Left lung (tissue), 10 donors: ENCODE data around the gene METTL1. TPM values are rescaled to one million over a fixed set of nuclear protein-coding genes. Genes with fewer than 3 reads are reported as not detected.

ENCODE experiments used
- ATAC-seq: fragments of 200-7000 bp; cut with Tn5 transposase; one replicate; pipeline ENCODE4 v1.9.1; 2020; ENCODE audit warnings: moderate library complexity
- DNase-seq, 4 donors: peaks; one replicate each; pipeline ENCODE4 v3.0.0-alpha.2; 2013 to 2020
- H3K27ac ChIP-seq, 2 donors: fragments of 200-600 bp; sonication (generic) in 1 of 2; one replicate each; pipeline versions ENCODE4 v1.5.0 to v1.8.0; 2020 to 2021
- H3K27me3 ChIP-seq, 2 donors: fragments of 200-600 bp; sonication (generic) in 1 of 2; one replicate each; pipeline versions ENCODE4 v1.5.0 to v1.8.0; 2020 to 2021
- H3K36me3 ChIP-seq, 2 donors: fragments of 200-600 bp; sonication (generic) in 1 of 2; one replicate each; pipeline versions ENCODE4 v1.5.0 to v1.8.0; 2020 to 2021
- H3K4me1 ChIP-seq, 2 donors: fragments of 200-600 bp; one replicate each; pipeline ENCODE4 v1.8.0; 2021
- H3K4me3 ChIP-seq, 2 donors: fragments of 200-600 bp; sonication (generic) in 1 of 2; one replicate each; pipeline versions ENCODE4 v1.5.0 to v1.8.0; 2020 to 2021; ENCODE audit warnings: mild to moderate bottlenecking in 1 of 2
- H3K9me3 ChIP-seq, 2 donors: fragments of 200-600 bp; sonication (generic) in 1 of 2; one replicate each; pipeline versions ENCODE4 v1.5.0 to v1.8.0; 2020 to 2021
- CTCF ChIP-seq, 2 donors: fragments of 200-600 bp; sonication (generic) in 1 of 2; IDR thresholded peaks; one replicate each; pipeline versions ENCODE4 v1.5.0 to v1.8.0; 2021; ENCODE audit warnings: antibody characterized with exemption in 2 of 2
- intact Hi-C, 2 donors: fragments of 100-400 bp; cut with DNase I; formaldehyde crosslinking; loops; one replicate each; pipeline versions ENCODE4 v1.11.2 to v1.14.2; 2022
- polyA plus RNA-seq, 6 donors: library from polyadenylated mRNA; unstranded; fragments of 120-200 nt; gene quantifications; one replicate each; pipeline ENCODE4 v1.2.1, GENCODE V29; 2013; ENCODE audit not compliant: insufficient read length in 6 of 6
- total RNA-seq, 2 donors: library from RNA; stranded (reverse); fragmentation: NEBNext Ultra II Directional; extraction: Animal tissue kit (Norgen Biotek cat#: 25700); gene quantifications; one replicate each; pipeline ENCODE4 v1.2.1, GENCODE V29; 2021
- donor health status: DM: no; HTN: yes; CAD: no.
- donor health status: DM: no; HTN: no; CAD: no.

The METTL1 gene
- total and polyA plus RNA-seq, 8 donors: 17.3 to 40.2 (median 30.6) TPM

DNA sequence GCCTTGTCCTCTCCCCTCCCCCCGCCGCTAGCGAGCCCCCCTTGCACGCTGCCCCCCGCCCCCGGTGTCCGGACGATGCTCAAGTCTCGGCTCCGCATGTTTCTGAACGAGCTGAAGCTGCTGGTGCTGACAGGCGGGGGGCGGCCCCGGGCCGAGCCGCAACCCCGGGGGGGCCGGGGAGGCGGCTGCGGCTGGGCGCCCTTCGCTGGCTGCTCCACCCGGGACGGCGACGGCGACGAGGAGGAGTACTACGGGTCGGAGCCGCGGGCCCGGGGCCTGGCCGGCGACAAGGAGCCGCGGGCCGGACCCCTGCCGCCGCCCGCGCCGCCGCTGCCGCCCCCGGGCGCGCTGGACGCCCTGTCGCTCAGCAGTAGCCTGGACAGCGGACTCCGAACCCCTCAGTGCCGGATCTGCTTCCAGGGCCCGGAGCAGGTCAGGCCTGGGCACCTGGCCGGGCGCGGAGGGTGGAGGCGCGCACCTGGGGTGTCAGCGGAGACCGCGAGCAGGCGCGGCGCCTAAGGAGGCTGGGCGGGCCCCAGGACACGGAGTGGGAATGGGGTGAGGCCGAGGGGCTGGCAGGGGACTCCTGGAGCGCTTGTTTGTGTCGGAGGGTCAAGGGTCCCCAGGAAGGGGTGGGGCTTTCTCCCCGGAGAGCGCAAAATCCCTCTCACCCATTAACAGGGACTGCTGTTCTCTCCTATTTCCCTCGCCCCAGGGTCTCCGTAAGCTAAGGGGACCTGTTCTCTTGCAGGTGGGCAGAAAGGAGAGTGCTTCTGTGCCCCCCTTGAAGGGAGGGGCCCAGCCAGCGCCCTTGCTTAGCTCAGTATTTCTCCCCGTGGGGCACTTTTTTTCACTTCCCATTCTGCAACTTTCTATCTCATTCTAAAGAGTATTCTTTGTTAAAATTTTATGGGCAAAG is 16.2 kb downstream of the METTL1 start:
- H3K9me3 ChIP-seq: no peaks in the 10 kb centered on the region
- H3K27me3 ChIP-seq: peaks cover 0 to 12% of the 10 kb centered on the region in 2 donors
- intact Hi-C loops: no loop called here
- peaks cover 10 to 52% of the 10 kb centered on the region in 2 donors for H3K4me1 ChIP-seq
- peaks cover 0 to 21% of the 10 kb centered on the region in 2 donors for H3K36me3 ChIP-seq
- peak overlapping the region; percentile 50 to 63 for H3K4me3 ChIP-seq
- TF ChIP-seq CTCF (IDR thresholded peaks at IDR 0.05): no peak
- DNase-seq (peak in 2 of 4 donors; percentile 58 to 88), ATAC-seq (peak; percentile 1)
- H3K27ac ChIP-seq: peak overlapping the region; percentile 64 to 76

DNA sequence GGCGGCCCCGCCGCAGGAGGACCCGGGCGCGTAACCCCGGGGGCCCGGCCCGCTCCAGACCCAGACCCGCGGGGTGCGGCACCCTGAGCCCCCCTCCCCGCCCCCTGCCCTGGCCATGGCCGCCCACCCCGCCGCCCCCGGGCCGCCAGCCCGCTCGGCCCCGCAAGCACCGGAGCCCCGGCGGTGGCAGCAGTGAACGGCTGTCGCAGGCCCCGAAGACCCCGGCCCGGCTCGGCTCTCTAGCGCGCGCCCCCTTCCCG is 16.8 kb downstream of the METTL1 start:
- peaks cover 10 to 57% of the 10 kb centered on the region in 2 donors for H3K4me1 ChIP-seq
- peak overlapping the region; percentile 50 to 63 for H3K4me3 ChIP-seq
- H3K9me3 ChIP-seq: no peaks in the 10 kb centered on the region
- no peak for ATAC-seq
- DNase-seq: no peak
- TF ChIP-seq CTCF (IDR thresholded peaks at IDR 0.05): no peak
- intact Hi-C loops: no loop called here
- peak overlapping the region; percentile 64 to 76 for H3K27ac ChIP-seq
- H3K36me3 ChIP-seq: peaks cover 0 to 27% of the 10 kb centered on the region in 2 donors
- H3K27me3 ChIP-seq: peaks cover 0 to 12% of the 10 kb centered on the region in 2 donors

GRCh38 chr12:57754411-57755193 is 17.3 kb downstream of the METTL1 start, which contains the start of gene MARCHF9:
Gene MARCHF9, plus strand, starts transcription at chr12:57755103. Its CDS starts 426 bp downstream, at chr12:57755529.
- DNase-seq: peak in 3 of 4 donors; percentile 75 to 88 (median 88)
- H3K27ac ChIP-seq: peak within 1 kb of the TSS; percentile 76 to 85
- peak; percentile 58 for ATAC-seq
- H3K27me3 ChIP-seq: peaks cover 0 to 12% of the 10 kb centered on the region in 2 donors
- no peaks in the 10 kb centered on the region for H3K9me3 ChIP-seq
- no peak for TF ChIP-seq CTCF (IDR thresholded peaks at IDR 0.05)
- intact Hi-C loops: no loop called here
- peak within 1 kb of the TSS; percentile 50 to 63 for H3K4me3 ChIP-seq
- H3K4me1 ChIP-seq: peaks cover 10 to 57% of the 10 kb centered on the region in 2 donors
- peaks cover 0 to 33% of the 10 kb centered on the region in 2 donors for H3K36me3 ChIP-seq

- Histone ChIP-seq H3K9me3 (no peaks in the 10 kb centered on the region), H3K36me3 (peaks cover 0 to 34% of the 10 kb centered on the region in 2 donors), H3K4me1 (peaks cover 10 to 57% of the 10 kb centered on the region in 2 donors), H3K4me3 (no peak overlapping the region), H3K27me3 (peaks cover 0 to 12% of the 10 kb centered on the region in 2 donors), H3K27ac (peak overlapping the region; percentile 76 to 85)
- no peak for TF ChIP-seq CTCF (IDR thresholded peaks at IDR 0.05)
- DNase-seq (no peak), ATAC-seq (no peak)
- intact Hi-C loops: no loop called here
These were observed 18.1 kb downstream of the METTL1 start for GRCh38 chr12:57753756-57754337.
